Lung (tissue), 12 donors: ENCODE results near the gene MTA2. TPM values are rescaled to one million over a fixed set of nuclear protein-coding genes. Genes with fewer than 3 reads are reported as not detected.

Experiments
- ATAC-seq: fragments of 200-7000 bp; cut with Tn5 transposase; one replicate; pipeline ENCODE4 v1.9.1; 2020; ENCODE audit warnings: moderate number of reproducible peaks; ENCODE audit not compliant: insufficient read depth, low FRiP score
- DNase-seq, 3 donors: peaks; one replicate each; pipeline ENCODE4 v3.0.0-alpha.2; 2013 to 2017
- H3K27ac ChIP-seq, 2 donors: one replicate each; pipeline ENCODE4 v1.5.1; 2013; ENCODE audit warnings: mild to moderate bottlenecking in 2 of 2, moderate library complexity in 2 of 2, control low read depth in 1 of 2, inconsistent platforms in 1 of 2, low read depth in 1 of 2, low read length in 1 of 2
- H3K27me3 ChIP-seq, 3 donors: one replicate each; pipeline ENCODE4 v1.5.1; 2013; ENCODE audit warnings: low read length in 2 of 3; ENCODE audit not compliant: control insufficient read depth in 3 of 3, insufficient read depth in 3 of 3
- H3K36me3 ChIP-seq, 4 donors: one replicate each; pipeline ENCODE4 v1.5.1; 2013; ENCODE audit warnings: low read length in 4 of 4, mild to moderate bottlenecking in 1 of 4, moderate library complexity in 1 of 4; ENCODE audit not compliant: control insufficient read depth in 4 of 4, insufficient read depth in 4 of 4
- H3K4me1 ChIP-seq, 5 donors: one replicate each; pipeline ENCODE4 v1.5.1; 2013; ENCODE audit warnings: low read length in 5 of 5, mild to moderate bottlenecking in 2 of 5, moderate library complexity in 1 of 5; ENCODE audit not compliant: control insufficient read depth in 5 of 5, insufficient read depth in 5 of 5
- H3K4me3 ChIP-seq: one replicate; pipeline ENCODE4 v1.5.1; 2013; ENCODE audit warnings: mild to moderate bottlenecking, control low read depth, moderate library complexity
- H3K9ac ChIP-seq, 2 donors: one replicate each; pipeline ENCODE4 v1.5.1; 2013; ENCODE audit warnings: low read length in 2 of 2, control low read depth in 1 of 2; ENCODE audit not compliant: insufficient read depth in 1 of 2
- H3K9me3 ChIP-seq, 4 donors: one replicate each; pipeline ENCODE4 v1.5.1; 2013; ENCODE audit warnings: low read length in 3 of 4, mild to moderate bottlenecking in 1 of 4, moderate library complexity in 1 of 4; ENCODE audit not compliant: control insufficient read depth in 4 of 4, insufficient read depth in 3 of 4
- CTCF ChIP-seq: IDR thresholded peaks from 2 replicates; pipeline ENCODE4 v1.5.1; 2012; ENCODE audit warnings: mild to moderate bottlenecking; ENCODE audit errors: control extremely low read depth, extremely low read depth
- WGBS, 2 donors: extraction: QIAGEN DNeasy Blood & Tissue Kit; methylation state at CpG; one replicate each; pipeline ENCODE4 v1.1.7; 2013; 5-methylcytosine and 5-hydroxymethylcytosine counted together
- polyA plus RNA-seq, 2 donors: library from polyadenylated mRNA; stranded (reverse); fragments of 200-250 nt; gene quantifications; one replicate each; pipeline ENCODE4 v1.2.1, GENCODE V29; 2013
- total RNA-seq, 2 donors: library from RNA; depleted of rRNA in 1 of 2; stranded (reverse); fragments of >200 nt in 1 of 2; gene quantifications; one replicate each; pipeline ENCODE4 v1.2.1, GENCODE V29; 2014 to 2021
- donor health status: control.
- donor health status: control.
- donor health status: Bipolar disorder and iron deficiency.
- donor health status: healthy.
- donor health status: DM: yes; HTN: yes; CAD: no.

MTA2 gene
- total and polyA plus RNA-seq, 4 donors, result 53.7 to 74.4 (median 59.6) TPM

DNA sequence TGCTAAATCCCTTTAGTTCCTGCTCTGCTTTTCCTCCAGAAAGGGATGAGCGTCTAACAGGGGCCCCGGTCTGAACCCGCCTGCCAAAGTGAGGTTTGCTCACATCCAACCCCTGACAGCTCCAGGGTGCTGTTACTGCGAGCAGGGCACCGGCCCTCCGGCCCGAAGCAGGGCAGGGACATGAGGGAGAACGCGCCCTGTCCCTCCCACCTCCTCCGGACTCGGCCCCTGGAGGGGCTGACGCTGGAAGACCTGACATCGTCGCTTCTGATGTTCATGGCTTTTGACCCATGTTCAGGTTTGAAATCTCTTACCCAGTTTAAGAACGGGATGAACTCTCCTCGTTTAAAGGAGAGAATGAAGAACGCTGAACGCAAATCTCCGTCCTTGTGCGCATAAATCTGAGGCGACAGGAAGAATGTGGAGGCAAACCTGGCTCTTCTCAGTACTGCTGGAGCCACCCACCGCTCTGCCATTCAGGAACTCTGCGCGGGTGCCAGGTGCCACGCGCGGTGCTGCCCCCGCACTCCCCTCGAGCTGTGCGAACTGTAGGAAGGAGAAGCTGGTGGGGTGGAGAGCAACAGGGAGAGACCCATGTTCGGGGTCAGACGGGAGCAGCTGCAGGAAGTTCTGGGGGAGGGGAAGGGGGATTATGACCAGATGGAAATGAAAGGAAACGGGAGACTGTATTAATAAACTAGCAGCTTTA is 27.1 kb downstream of the MTA2 start:
- peak overlapping the region; percentile 9 to 81 for H3K9ac ChIP-seq
- no peaks in the 10 kb centered on the region for H3K27me3 ChIP-seq
- H3K4me3 ChIP-seq, result peak overlapping the region; percentile 33
- peaks cover 5 to 38% (median 28%) of the 10 kb centered on the region in 4 donors for H3K36me3 ChIP-seq
- H3K9me3 ChIP-seq, result no peaks in the 10 kb centered on the region
- peaks cover 0 to 24% (median 15%) of the 10 kb centered on the region in 5 donors for H3K4me1 ChIP-seq
- DNase-seq (peak; percentile 32 to 67 (median 57)), ATAC-seq (peak; percentile 2)
- WGBS, 2 donors, result 0 to 1% methylated on average over 33 of the region's 33 CpGs
- TF ChIP-seq CTCF, result no peak
- peak overlapping the region; percentile 91 to 92 for H3K27ac ChIP-seq

- H3K9ac ChIP-seq, result peak within 1 kb of the TSS; percentile 90 to 96
- 0% methylated on average over 46 of the region's 46 CpGs for WGBS, 2 donors
- DNase-seq (peak; percentile 100), ATAC-seq (peak; percentile 96)
- H3K9me3 ChIP-seq, result no peaks in the 10 kb centered on the region
- peaks cover 0 to 24% (median 15%) of the 10 kb centered on the region in 5 donors for H3K4me1 ChIP-seq
- peaks cover 5 to 38% (median 27%) of the 10 kb centered on the region in 4 donors for H3K36me3 ChIP-seq
- H3K27ac ChIP-seq, result peak within 1 kb of the TSS; percentile 91 to 92
- no peak for TF ChIP-seq CTCF
- peak within 1 kb of the TSS; percentile 55 for H3K4me3 ChIP-seq
- H3K27me3 ChIP-seq, result no peaks in the 10 kb centered on the region
These were observed 27.9 kb downstream of the MTA2 start, which contains the start of gene EEF1G for GRCh38 chr11:62573592-62574362. TSS of gene EEF1G (minus strand) at chr11:62573891. CDS start at chr11:62573842, 49 bp downstream.

- peaks cover 0 to 24% (median 15%) of the 10 kb centered on the region in 5 donors for H3K4me1 ChIP-seq
- H3K36me3 ChIP-seq, result peaks cover 3 to 33% (median 27%) of the 10 kb centered on the region in 4 donors
- TF ChIP-seq CTCF, result no peak
- peak overlapping the region; percentile 46 to 75 for H3K27ac ChIP-seq
- ATAC-seq (no peak), DNase-seq (peak in 2 of 3 donors; percentile 19 to 29)
- H3K27me3 ChIP-seq, result no peaks in the 10 kb centered on the region
- peak overlapping the region; percentile 55 for H3K4me3 ChIP-seq
- WGBS, 2 donors, result 1% methylated on average over 33 of the region's 33 CpGs
- no peaks in the 10 kb centered on the region for H3K9me3 ChIP-seq
- peak overlapping the region; percentile 90 to 96 for H3K9ac ChIP-seq
These were observed 28.6 kb downstream of the MTA2 start for GRCh38 chr11:62573006-62573591.
